ENCODE results near the gene SENP7. TPM values are rescaled to one million over a fixed set of nuclear protein-coding genes. Genes with fewer than 3 reads are reported as not detected.

The SENP7 gene
- total RNA-seq, 2 donors from 2014 or later = 23.7 to 55.1 TPM

DNA sequence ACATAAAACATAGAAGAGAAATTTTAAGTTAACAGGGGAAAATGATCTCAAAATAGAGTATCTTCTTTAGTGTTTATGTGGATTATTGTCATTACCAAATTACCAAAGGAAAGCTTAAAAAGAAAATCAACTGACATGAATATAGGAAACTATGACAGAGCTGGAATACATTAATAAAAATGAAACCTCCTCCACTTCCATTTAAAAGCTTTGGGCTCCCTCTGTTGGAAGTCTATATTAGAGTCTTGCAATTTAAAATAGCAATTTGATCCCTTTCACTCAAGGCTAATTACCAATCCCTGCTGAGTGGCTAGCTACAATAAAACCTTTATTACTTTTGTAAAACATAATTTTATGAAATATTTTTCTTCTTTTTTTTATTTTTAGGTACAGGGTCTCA lies 131.2 kb downstream of the SENP7 start:
- DNase-seq (ENCODE audit: low spot score) (no peak), ATAC-seq (ENCODE audit: insufficient number of reproducible peaks, low FRiP score, low read depth) (no peak)
- Histone ChIP-seq H3K27me3 (replicated peaks; ENCODE audit: insufficient read depth) (no peaks in the 10 kb centered on the region), H3K36me3 (no peaks in the 10 kb centered on the region), H3K4me3 (no peak overlapping the region), H3K4me1 (ENCODE audit: control insufficient read depth in 1 of 2, low read depth in 2 of 2) (peaks cover 13 to 40% of the 10 kb centered on the region in 2 donors), H3K9me3 (peaks cover 3% of the 10 kb centered on the region), H3K27ac (peak overlapping the region in 1 of 2 donors; percentile 24)
- TF ChIP-seq CTCF (IDR thresholded peaks at IDR 0.05) = peak; percentile 50

GRCh38 chr3:101379658-101380376 lies 133.2 kb downstream of the SENP7 start:
- TF ChIP-seq CTCF (IDR thresholded peaks at IDR 0.05) = no peak
- ATAC-seq (ENCODE audit: insufficient number of reproducible peaks, low FRiP score, low read depth) (no peak), DNase-seq (ENCODE audit: low spot score) (no peak)
- Histone ChIP-seq H3K36me3 (no peaks in the 10 kb centered on the region), H3K27ac (peak overlapping the region in 1 of 2 donors; percentile 0), H3K27me3 (replicated peaks; ENCODE audit: insufficient read depth) (no peaks in the 10 kb centered on the region), H3K4me3 (no peak overlapping the region), H3K9me3 (peaks cover 3% of the 10 kb centered on the region), H3K4me1 (ENCODE audit: control insufficient read depth in 1 of 2, low read depth in 2 of 2) (peaks cover 21 to 38% of the 10 kb centered on the region in 2 donors)

DNA sequence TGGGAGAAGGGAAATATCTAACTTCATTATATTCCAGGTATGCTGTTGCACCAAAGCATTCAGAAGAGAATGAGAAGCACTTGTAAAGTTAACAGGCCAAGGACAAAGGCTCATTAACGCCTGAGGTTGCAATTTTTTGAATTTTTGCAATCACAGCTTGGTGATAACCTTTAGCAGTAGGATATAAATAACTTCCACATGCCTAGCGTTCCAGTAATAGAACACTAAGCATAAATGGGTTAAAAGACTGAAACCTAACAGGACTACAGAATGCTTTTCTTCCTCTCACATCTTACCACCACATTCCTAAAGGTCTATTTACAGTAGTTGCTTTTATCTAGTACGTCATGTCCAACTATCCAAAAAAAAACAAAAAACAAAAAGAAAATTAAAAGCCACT lies 135.2 kb downstream of the SENP7 start:
- TF ChIP-seq CTCF (IDR thresholded peaks at IDR 0.05) = no peak
- peak overlapping the region; percentile 78 to 83 for H3K27ac ChIP-seq
- no peak for ATAC-seq (ENCODE audit: insufficient number of reproducible peaks, low FRiP score, low read depth)

GRCh38 chr3:101377209-101377608 lies 135.8 kb downstream of the SENP7 start:
- TF ChIP-seq CTCF (IDR thresholded peaks at IDR 0.05) = no peak

More for the DNA sequence above, 135.2 kb downstream of the SENP7 start:
- no peak for DNase-seq (ENCODE audit: low spot score)
- Histone ChIP-seq H3K4me3 (peak overlapping the region; percentile 41), H3K36me3 (no peaks in the 10 kb centered on the region), H3K9me3 (peaks cover 3% of the 10 kb centered on the region), H3K4me1 (ENCODE audit: control insufficient read depth in 1 of 2, low read depth in 2 of 2) (peaks cover 21 to 39% of the 10 kb centered on the region in 2 donors), H3K27me3 (replicated peaks; ENCODE audit: insufficient read depth) (no peaks in the 10 kb centered on the region)

DNA sequence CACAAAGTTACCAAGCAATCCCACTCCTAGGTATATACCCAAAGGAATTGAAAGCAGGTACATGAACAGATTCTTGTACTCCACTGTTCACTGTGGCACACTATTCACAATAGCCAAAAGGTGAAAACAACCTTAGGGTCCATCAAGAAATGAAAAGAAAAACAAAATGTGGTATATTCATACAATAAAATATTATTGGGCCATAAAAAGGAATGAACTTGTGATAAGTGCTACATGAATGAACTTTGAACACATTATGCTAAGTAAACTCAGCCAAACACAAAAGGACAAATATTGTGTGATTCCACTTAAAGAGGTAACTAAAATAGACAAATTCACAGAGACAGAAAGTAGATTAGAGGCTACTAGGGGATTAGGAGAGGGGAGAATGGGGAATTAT lies 137.4 kb downstream of the SENP7 start:
- TF ChIP-seq CTCF (IDR thresholded peaks at IDR 0.05) = no peak
- DNase-seq (ENCODE audit: low spot score) (no peak), ATAC-seq (ENCODE audit: insufficient number of reproducible peaks, low FRiP score, low read depth) (no peak)
- Histone ChIP-seq H3K4me1 (ENCODE audit: control insufficient read depth in 1 of 2, low read depth in 2 of 2) (peaks cover 26 to 56% of the 10 kb centered on the region in 2 donors), H3K9me3 (peaks cover 3% of the 10 kb centered on the region), H3K27ac (peak overlapping the region; percentile 19 to 44), H3K36me3 (no peaks in the 10 kb centered on the region), H3K27me3 (replicated peaks; ENCODE audit: insufficient read depth) (no peaks in the 10 kb centered on the region), H3K4me3 (no peak overlapping the region)

More at GRCh38 chr3:101377209-101377608, 135.8 kb downstream of the SENP7 start:
- no peak for DNase-seq (ENCODE audit: low spot score)
- Histone ChIP-seq H3K4me1 (ENCODE audit: control insufficient read depth in 1 of 2, low read depth in 2 of 2) (peaks cover 23 to 44% of the 10 kb centered on the region in 2 donors), H3K27me3 (replicated peaks; ENCODE audit: insufficient read depth) (no peaks in the 10 kb centered on the region), H3K36me3 (no peaks in the 10 kb centered on the region), H3K4me3 (peak overlapping the region; percentile 17), H3K27ac (peak overlapping the region; percentile 78 to 83), H3K9me3 (peaks cover 3% of the 10 kb centered on the region)
- no peak for ATAC-seq (ENCODE audit: insufficient number of reproducible peaks, low FRiP score, low read depth)
